ENCODE data around the gene FNDC3B. TPM values are rescaled to one million over a fixed set of nuclear protein-coding genes. Genes with fewer than 3 reads are reported as not detected.

FNDC3B gene
- total and polyA plus RNA-seq, 2 of the 8 experiments (the other 6 are each of a cell fraction or from before 2014, with no cell fraction given): 14.1 to 44.4 TPM

DNA sequence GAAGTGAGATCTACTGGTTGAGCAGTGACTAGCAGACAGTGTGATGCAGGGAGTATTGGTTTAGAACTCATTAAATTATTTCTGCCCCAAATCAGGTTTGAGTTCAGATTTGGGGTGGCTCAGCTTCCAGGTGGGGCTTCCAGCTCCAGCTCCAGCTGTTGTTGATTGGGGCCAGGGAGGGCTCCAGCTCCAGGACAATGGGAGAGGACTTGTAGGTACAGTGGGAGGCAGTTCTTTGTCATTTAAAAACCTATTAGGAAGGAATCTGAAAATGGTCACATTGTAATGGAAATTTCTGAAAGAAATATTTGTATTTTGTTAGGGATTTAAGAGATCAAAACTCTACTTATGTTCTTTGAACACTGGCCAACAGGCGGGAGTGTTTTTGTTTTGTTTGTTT, 97.0 kb downstream of the FNDC3B start:
- Histone ChIP-seq H4K91ac (replicated peaks; ENCODE audit: insufficient read length, low read length) (no peak overlapping the region), H3K79me1 (ENCODE audit: low read depth, low read length) (no peaks in the 10 kb centered on the region), H2AK5ac (ENCODE audit: low read depth, low read length) (no peak overlapping the region), H3K79me2 (ENCODE audit: control insufficient read depth in 1 of 2, insufficient read depth in 2 of 2, low read length in 2 of 2) (peaks cover 0 to 35% of the 10 kb centered on the region in 2 experiments; a peak in 2 of 4 replicates), H2BK12ac (ENCODE audit: low read depth, low read length) (peak overlapping the region; percentile 5; the same call in 1 of the 2 replicates), H3K36me3 (ENCODE audit: control insufficient read depth in 2 of 4, insufficient read depth in 4 of 4, low read length in 3 of 4) (no peaks in the 10 kb centered on the region; a peak in 1 of 8 replicates), H2BK20ac (ENCODE audit: low read length) (no peak overlapping the region), H3K4me2 (ENCODE audit: insufficient read depth in 1 of 2, low read depth in 2 of 2, low read length in 2 of 2) (peak overlapping the region in 1 of 2 experiments; percentile 34; a peak in 1 of 4 replicates), H2AFZ (ENCODE audit: low read length) (no peak overlapping the region), H3K14ac (ENCODE audit: insufficient read length) (no peak overlapping the region), H4K5ac (ENCODE audit: insufficient read length, low read depth, low read length) (no peak overlapping the region), H4K8ac (ENCODE audit: extremely low read depth, insufficient read depth, low read length) (no peak overlapping the region), H3K23ac (ENCODE audit: insufficient read length) (no peak overlapping the region), H3K56ac (replicated peaks; ENCODE audit: insufficient read length, low read depth, low read length) (no peak overlapping the region), H3K4me1 (replicated peaks in 1 of 4; ENCODE audit: control insufficient read depth in 3 of 4, insufficient read depth in 4 of 4, low read length in 3 of 4) (peaks cover 5 to 39% (median 26%) of the 10 kb centered on the region in 4 experiments), H3K4ac (replicated peaks; ENCODE audit: insufficient read length, low read depth, low read length) (no peak overlapping the region), H3K23me2 (ENCODE audit: low read depth, low read length) (no peaks in the 10 kb centered on the region), H3K9ac (replicated peaks in 1 of 4; ENCODE audit: extremely low read depth in 1 of 4, low read depth in 3 of 4, low read length in 3 of 4) (no peak overlapping the region), H4K20me1 (replicated peaks in 1 of 2; ENCODE audit: control insufficient read depth in 1 of 2, insufficient read depth in 2 of 2, low read length in 2 of 2) (no peaks in the 10 kb centered on the region), H3K9me3 (ENCODE audit: insufficient read depth in 2 of 2, low read depth in 1 of 2, low read length in 1 of 2) (no peaks in the 10 kb centered on the region), H2BK15ac (ENCODE audit: low read length) (no peak overlapping the region), H3K4me3 (ENCODE audit: extremely low read depth in 1 of 4, insufficient read depth in 2 of 4, low read depth in 3 of 4, low read length in 4 of 4) (peak overlapping the region in 1 of 4 experiments; percentile 13; a peak in 1 of 8 replicates), H2BK120ac (replicated peaks; ENCODE audit: low read depth, low read length) (no peak overlapping the region), H2BK5ac (ENCODE audit: low read depth, low read length) (0 out of 2 replicates have a peak overlapping the region, but pooled peaks have one; percentile 5), H3K27ac (ENCODE audit: low read depth, low read length) (0 out of 2 replicates have a peak overlapping the region, but pooled peaks have one; percentile 36), H3K18ac (ENCODE audit: extremely low read depth, low read length) (0 out of 2 replicates have a peak overlapping the region, but pooled peaks have one; percentile 1), H3K27me3 (replicated peaks in 1 of 4; ENCODE audit: control insufficient read depth in 3 of 4, extremely low read depth in 1 of 4, insufficient read depth in 3 of 4, low read length in 3 of 4) (no peaks in the 10 kb centered on the region)
- POLR2A ChIA-PET (ENCODE audit: partially characterized antibody): interaction anchor here (0.5 kb wide), 1 partner anchor 117 kb away, joined by 3 read pairs; no protein-coding TSS in a partner anchor
- WGBS, 2 experiments (ENCODE audit: extremely low coverage in 1 of 2, insufficient coverage in 1 of 2, insufficient read length in 1 of 2, insufficient replicate concordance in 2 of 2, low coverage in 1 of 2, low lambda C conversion rate in 2 of 2, missing lambda C conversion rate in 1 of 2): 71% methylated on average over 1 of the region's 1 CpG; no CpG with 5 or more reads in 1 of the 2 experiments
- FAIRE-seq (no peak), DNase-seq (ENCODE audit: low read depth in 1 of 2, low spot score in 2 of 2) (no peak)
- CTCF ChIA-PET (ENCODE audit: partially characterized antibody): interaction anchor here (0.7 kb wide), 2 partner anchors 18 to 33 kb away, joined by 3 read pairs; no protein-coding TSS in a partner anchor
- no peak for TF ChIP-seq EGR1 (IDR thresholded peaks at IDR 0.05; ENCODE audit: borderline replicate concordance, low read depth, low read length)
- TF ChIP-seq EP300 (IDR thresholded peaks at IDR 0.05; ENCODE audit: borderline replicate concordance in 1 of 2, low read depth in 2 of 2, low read length in 2 of 2): no peak
- TF ChIP-seq SRF (IDR thresholded peaks at IDR 0.05; ENCODE audit: low read depth, low read length): no peak
- no peak for TF ChIP-seq GTF2F1 (IDR thresholded peaks at IDR 0.05; ENCODE audit: borderline replicate concordance, low read depth, low read length)
- no peak for TF ChIP-seq CBX5 (IDR thresholded peaks at IDR 0.05; ENCODE audit: low read depth, low read length)
- no peak for TF ChIP-seq TBP (IDR thresholded peaks at IDR 0.05; ENCODE audit: low read depth, low read length)
- no peak for TF ChIP-seq NANOG (IDR thresholded peaks at IDR 0.05; ENCODE audit: insufficient read depth, low read depth, low read length, poor library complexity, severe bottlenecking)
- TF ChIP-seq, protein P1, sequence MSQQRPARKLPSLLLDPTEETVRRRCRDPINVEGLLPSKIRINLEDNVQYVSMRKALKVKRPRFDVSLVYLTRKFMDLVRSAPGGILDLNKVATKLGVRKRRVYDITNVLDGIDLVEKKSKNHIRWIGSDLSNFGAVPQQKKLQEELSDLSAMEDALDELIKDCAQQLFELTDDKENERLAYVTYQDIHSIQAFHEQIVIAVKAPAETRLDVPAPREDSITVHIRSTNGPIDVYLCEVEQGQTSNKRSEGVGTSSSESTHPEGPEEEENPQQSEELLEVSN (IDR thresholded peaks at IDR 0.05): no peak
- no peak for TF ChIP-seq EZH2 (IDR thresholded peaks at IDR 0.05; ENCODE audit: low read depth, low read length, severe bottlenecking)
- TF ChIP-seq BCL11A (IDR thresholded peaks at IDR 0.05; ENCODE audit: low read depth in 2 of 2, low read length in 2 of 2): no peak
- no peak for TF ChIP-seq RAD21 (IDR thresholded peaks at IDR 0.05 in 1 of 2, conservative IDR thresholded peaks at IDR 0.05 in 1 of 2; ENCODE audit: low read depth in 2 of 2, low read length in 2 of 2)
- TF ChIP-seq TCF12 (IDR thresholded peaks at IDR 0.05; ENCODE audit: low read depth, low read length): no peak
